Tibial artery (tissue), 4 donors: Measurements from ENCODE around the gene BAIAP3.
"Not testable (repeated sequence)": the region's sequence is repeated elsewhere in the genome, so short reads cannot be mapped to it uniquely, and the experiment has no call there.

ENCODE experiments used
- DNase-seq, 2 donors: peaks; one replicate each; pipeline ENCODE4 v3.0.0-alpha.2; 2019
- H3K27ac ChIP-seq, 2 donors: fragments of 200-600 bp; sonication (generic) in 1 of 2; 1 replicate in 1 of 2; 2 replicates in 1 of 2; pipeline ENCODE4 v1.5.1; 2018 to 2019; ENCODE audit warnings: mild to moderate bottlenecking in 1 of 2
- H3K27me3 ChIP-seq, 2 donors: fragments of 200-600 bp; sonication (generic) in 1 of 2; one replicate each; pipeline versions ENCODE4 v1.5.1 to v1.6.0; 2016 to 2019
- H3K36me3 ChIP-seq, 3 donors: fragments of 200-600 bp; sonication (generic) in 2 of 3; one replicate each; pipeline ENCODE4 v1.5.1; 2016 to 2019; ENCODE audit warnings: mild to moderate bottlenecking in 2 of 3
- H3K4me1 ChIP-seq, 4 donors: fragments of 200-600 bp; sonication (generic) in 2 of 4; 1 replicate in 3 of 4; 2 replicates in 1 of 4; pipeline ENCODE4 v1.5.1; 2016 to 2019
- H3K4me3 ChIP-seq, 2 donors: fragments of 200-600 bp; sonication (generic) in 1 of 2; 1 replicate in 1 of 2; 2 replicates in 1 of 2; pipeline ENCODE4 v1.5.1; 2018 to 2019; ENCODE audit warnings: mild to moderate bottlenecking in 2 of 2
- H3K9me3 ChIP-seq, 3 donors: fragments of 200-600 bp; sonication (generic) in 1 of 3; one replicate each; pipeline ENCODE4 v1.5.1; 2016 to 2019
- intact Hi-C: fragments of 100-400 bp; cut with DNase I; formaldehyde crosslinking; loops from one replicate; pipeline ENCODE4 v1.15.0; 2023; ENCODE audit warnings: low total_unique reads
- TF ChIP-seq, protein P1 (sequence below), 2 experiments: fragments of 200-600 bp in 1 of 2; fragments of 450-650 bp in 1 of 2; IDR thresholded peaks; one replicate each; pipeline ENCODE4 v1.5.1; 2017 to 2019; ENCODE audit warnings: antibody characterized with exemption in 2 of 2, mild to moderate bottlenecking in 1 of 2, moderate library complexity in 1 of 2

BAIAP3 gene

DNA sequence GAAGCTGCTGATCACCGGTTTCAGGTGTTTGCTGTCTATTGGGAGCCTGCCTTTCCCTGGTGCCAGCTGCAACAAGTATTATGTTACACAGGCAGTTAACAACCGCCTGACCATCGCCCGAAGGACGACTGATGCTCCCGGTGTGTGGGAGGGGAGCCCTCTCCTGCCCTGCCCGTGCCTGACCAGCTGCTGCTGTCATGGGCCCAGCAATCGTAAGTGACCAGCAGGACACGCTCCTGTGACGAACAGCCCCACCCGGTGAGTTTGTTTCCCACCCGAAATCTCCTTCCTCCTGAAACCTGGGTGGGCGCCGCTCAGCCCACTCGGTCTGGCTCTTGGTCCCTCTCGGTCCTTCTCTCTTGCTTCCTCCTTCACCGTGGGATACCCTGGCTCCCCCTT lies 41.9 kb upstream of the BAIAP3 start:
- Histone ChIP-seq H3K36me3 (no peaks in the 10 kb centered on the region), H3K4me3 (no peak overlapping the region), H3K27me3 (peaks cover 0 to 90% of the 10 kb centered on the region in 2 donors), H3K27ac (no peak overlapping the region), H3K4me1 (peaks cover 0 to 15% (median 0%) of the 10 kb centered on the region in 4 donors), H3K9me3 (no peaks in the 10 kb centered on the region)
- DNase-seq = no peak
- TF ChIP-seq, protein P1, sequence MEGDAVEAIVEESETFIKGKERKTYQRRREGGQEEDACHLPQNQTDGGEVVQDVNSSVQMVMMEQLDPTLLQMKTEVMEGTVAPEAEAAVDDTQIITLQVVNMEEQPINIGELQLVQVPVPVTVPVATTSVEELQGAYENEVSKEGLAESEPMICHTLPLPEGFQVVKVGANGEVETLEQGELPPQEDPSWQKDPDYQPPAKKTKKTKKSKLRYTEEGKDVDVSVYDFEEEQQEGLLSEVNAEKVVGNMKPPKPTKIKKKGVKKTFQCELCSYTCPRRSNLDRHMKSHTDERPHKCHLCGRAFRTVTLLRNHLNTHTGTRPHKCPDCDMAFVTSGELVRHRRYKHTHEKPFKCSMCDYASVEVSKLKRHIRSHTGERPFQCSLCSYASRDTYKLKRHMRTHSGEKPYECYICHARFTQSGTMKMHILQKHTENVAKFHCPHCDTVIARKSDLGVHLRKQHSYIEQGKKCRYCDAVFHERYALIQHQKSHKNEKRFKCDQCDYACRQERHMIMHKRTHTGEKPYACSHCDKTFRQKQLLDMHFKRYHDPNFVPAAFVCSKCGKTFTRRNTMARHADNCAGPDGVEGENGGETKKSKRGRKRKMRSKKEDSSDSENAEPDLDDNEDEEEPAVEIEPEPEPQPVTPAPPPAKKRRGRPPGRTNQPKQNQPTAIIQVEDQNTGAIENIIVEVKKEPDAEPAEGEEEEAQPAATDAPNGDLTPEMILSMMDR (IDR thresholded peaks at IDR 0.05) = no peak
- intact Hi-C loops = no loop called here

DNA sequence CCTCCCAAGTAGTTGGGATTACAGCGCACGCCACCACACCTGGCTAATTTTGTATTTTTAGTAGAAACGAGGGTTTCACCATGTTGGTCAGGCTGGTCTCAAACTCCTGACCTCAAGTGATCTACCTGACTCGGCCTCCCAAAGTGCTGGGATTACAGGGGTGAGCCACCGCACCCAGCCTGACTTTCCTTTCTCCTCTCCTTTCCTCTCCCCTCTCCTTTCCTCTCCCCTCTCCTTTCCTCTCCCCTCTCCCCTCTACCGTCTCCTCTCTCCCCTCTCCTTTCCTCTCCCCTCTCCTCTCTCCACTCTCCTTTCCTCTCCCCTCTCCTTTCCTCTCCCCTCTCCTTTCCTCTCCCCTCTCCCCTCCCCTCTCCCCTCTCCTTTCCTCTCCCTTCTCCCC lies 41.2 kb upstream of the BAIAP3 start:
- H3K27ac ChIP-seq, intact Hi-C loops, H3K36me3 ChIP-seq, H3K4me3 ChIP-seq, H3K9me3 ChIP-seq, DNase-seq: not testable (repeated sequence)
- H3K27me3 ChIP-seq = peaks cover 0 to 84% of the 10 kb centered on the region in 2 donors
- peaks cover 0 to 15% (median 0%) of the 10 kb centered on the region in 4 donors for H3K4me1 ChIP-seq

DNA sequence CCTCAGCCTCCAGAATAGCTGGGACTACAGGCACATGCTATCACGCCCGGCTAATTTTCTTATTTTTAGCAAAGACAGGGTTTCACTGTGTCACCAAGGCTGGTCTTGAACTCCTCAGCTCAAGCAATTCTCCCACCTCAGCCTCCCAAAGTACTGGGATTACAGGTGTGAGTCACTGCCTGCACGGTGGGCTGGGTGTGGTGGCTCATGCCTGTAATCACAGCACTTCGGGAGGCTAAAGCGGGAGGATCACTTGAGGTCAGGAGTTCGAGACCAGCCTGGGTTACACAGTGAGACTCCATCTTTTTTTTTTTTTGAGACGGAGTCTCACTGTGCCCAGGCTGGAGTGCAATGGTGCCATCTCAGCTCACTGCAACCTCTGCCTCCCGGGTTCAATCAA lies 40.6 kb upstream of the BAIAP3 start:
- H3K36me3 ChIP-seq, H3K9me3 ChIP-seq, DNase-seq, H3K27ac ChIP-seq, intact Hi-C loops, H3K4me3 ChIP-seq: not testable (repeated sequence)
- Histone ChIP-seq H3K4me1 (peaks cover 0 to 15% (median 0%) of the 10 kb centered on the region in 4 donors), H3K27me3 (peaks cover 0 to 78% of the 10 kb centered on the region in 2 donors)

DNA sequence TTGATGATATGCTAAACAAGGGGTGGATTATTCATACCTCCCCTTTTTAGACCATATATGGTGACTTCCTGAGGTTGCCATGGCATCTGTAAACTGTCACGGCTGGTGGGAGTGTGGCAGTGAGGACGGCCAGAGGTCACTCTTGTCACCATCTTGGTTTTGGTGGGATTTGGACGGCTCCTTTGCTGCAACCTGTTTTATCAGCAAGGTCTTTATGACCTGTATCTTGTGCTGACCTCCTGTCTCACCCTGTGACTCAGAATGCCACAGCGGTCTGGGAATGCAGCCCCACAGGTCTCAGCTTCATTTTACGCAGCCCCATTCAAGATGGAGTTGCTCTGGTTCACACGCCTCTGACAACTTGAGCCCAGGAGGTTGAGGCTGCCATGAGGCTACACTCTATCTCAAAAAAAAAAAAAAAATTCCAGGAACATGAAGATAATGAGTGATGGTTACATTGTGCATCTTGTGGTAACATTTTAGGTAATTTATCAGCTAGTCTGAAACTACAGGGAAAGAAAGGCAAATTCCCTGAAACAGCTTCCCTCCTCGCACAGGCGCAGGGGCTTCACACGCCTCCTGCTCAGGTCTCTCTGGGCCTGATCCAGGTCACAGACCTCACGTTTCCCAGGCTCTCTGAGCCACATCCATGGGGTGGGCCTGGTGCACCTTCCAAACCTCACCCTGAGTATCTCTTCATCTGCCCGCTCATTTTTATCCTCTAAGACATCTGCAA lies 39.4 kb upstream of the BAIAP3 start:
- H3K4me1 ChIP-seq = peaks cover 0 to 8% (median 0%) of the 10 kb centered on the region in 4 donors
- TF ChIP-seq, protein P1 (IDR thresholded peaks at IDR 0.05) = no peak
- no peak for DNase-seq
- no peak overlapping the region for H3K27ac ChIP-seq
- no peaks in the 10 kb centered on the region for H3K36me3 ChIP-seq
- H3K9me3 ChIP-seq = no peaks in the 10 kb centered on the region
- H3K27me3 ChIP-seq = peaks cover 0 to 76% of the 10 kb centered on the region in 2 donors
- no peak overlapping the region for H3K4me3 ChIP-seq
- intact Hi-C loops = no loop called here

DNA sequence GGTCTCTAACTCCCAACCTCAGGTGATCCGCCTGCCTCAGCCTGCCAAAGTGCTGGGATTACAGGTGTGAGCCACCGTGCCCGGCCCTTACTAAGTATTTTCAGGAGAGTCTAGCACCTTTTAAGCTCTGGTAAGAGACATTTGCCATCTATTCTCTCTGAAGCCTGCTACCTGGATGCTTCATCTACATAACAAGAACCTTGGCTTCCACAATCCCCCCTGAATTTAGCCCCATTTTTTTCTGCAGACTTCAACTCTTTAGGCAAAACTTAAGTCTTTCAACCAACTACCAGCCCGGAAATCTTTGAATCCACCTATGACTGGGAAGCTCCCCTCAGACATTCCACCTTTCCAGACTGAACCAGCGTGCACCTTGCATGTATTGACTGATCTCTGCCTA lies 38.0 kb upstream of the BAIAP3 start:
- H3K27ac ChIP-seq = no peak overlapping the region
- peaks cover 0 to 3% (median under 1%) of the 10 kb centered on the region in 4 donors for H3K4me1 ChIP-seq
- no peaks in the 10 kb centered on the region for H3K36me3 ChIP-seq
- no peak for DNase-seq
- H3K27me3 ChIP-seq = peaks cover 0 to 76% of the 10 kb centered on the region in 2 donors
- TF ChIP-seq, protein P1 (IDR thresholded peaks at IDR 0.05) = no peak
- no peaks in the 10 kb centered on the region for H3K9me3 ChIP-seq
- intact Hi-C loops = no loop called here
- H3K4me3 ChIP-seq = no peak overlapping the region

DNA sequence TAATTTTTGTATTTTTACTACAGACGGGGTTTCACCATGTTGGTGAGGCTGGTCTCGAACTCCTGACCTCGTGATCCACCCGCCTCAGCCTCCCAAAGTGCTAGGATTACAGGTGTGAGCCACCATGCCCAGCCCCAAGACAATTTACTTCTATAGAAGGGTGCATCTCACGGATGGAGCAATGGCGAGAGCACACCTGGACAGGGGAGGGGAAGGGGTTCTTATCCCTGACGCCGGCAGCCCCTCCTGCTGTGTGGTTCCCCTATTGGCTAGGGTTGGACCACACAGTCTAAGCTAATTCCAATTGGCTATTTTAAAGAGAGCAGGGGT lies 36.8 kb upstream of the BAIAP3 start:
- Histone ChIP-seq H3K27me3 (peaks cover 0 to 76% of the 10 kb centered on the region in 2 donors), H3K4me1 (peaks cover 0 to 12% (median 8%) of the 10 kb centered on the region in 4 donors)
- intact Hi-C loops, DNase-seq, H3K4me3 ChIP-seq, H3K9me3 ChIP-seq, H3K36me3 ChIP-seq, H3K27ac ChIP-seq: not testable (repeated sequence)

DNA sequence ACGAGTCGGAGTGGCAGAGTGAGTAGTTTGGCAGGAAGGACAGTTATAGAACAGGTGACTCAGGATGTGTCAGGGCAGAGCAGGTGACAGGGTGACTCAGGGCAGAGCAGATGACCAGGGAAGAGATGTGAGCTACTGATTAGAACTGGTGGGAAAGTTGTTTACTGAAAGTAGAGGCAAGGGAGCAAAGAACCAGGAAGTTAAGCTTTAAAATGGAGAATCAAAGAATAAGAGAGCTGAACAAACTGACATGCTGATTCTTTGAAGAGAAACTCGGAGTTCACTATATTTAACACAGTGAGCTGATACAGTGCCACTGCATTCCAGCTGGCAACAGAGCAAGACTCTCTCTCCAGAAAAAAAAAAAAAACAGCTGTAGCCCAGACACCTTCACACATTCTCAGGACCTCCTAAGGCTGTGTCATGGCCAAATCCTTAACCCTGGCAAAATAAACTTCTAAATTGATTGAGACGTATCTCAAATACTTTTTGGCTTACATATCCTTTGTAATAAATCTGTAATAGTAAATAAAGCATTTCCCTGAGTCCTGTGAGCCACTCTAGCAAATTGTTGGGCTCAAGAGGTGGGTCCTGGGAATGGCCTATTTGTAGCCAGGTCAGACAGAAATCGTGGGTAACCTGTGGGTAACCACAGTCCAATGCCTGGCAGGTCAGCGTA lies 36.3 kb upstream of the BAIAP3 start:
- intact Hi-C loops = no loop called here
- no peak overlapping the region for H3K27ac ChIP-seq
- H3K9me3 ChIP-seq = no peaks in the 10 kb centered on the region
- no peaks in the 10 kb centered on the region for H3K36me3 ChIP-seq
- no peak for DNase-seq
- peaks cover 0 to 76% of the 10 kb centered on the region in 2 donors for H3K27me3 ChIP-seq
- TF ChIP-seq, protein P1 (IDR thresholded peaks at IDR 0.05) = no peak
- peaks cover 0 to 12% (median 8%) of the 10 kb centered on the region in 4 donors for H3K4me1 ChIP-seq
- H3K4me3 ChIP-seq = no peak overlapping the region
